HepG2 (cell line): ENCODE measurements around the gene SIGLEC7. TPM values are rescaled to one million over a fixed set of nuclear protein-coding genes. Genes with fewer than 3 reads are reported as not detected.

ENCODE experiments used
- ATAC-seq: fragments of 200-7000 bp; cut with Tn5 transposase; 3 replicates; pipeline ENCODE4 v1.9.1; 2020; ENCODE audit warnings: mild to moderate bottlenecking, moderate library complexity
- BruUV-seq: library from RNA; stranded (reverse); fragments of 400-500 nt; replicated peaks from 2 replicates; lab custom pipeline; 2021; lab: Mats Ljungman, UMichigan
- CTCF ChIA-PET: fragments of 300-600 bp; formaldehyde crosslinking; extraction: SDS; loops from one replicate; lab custom pipeline; 2021; ENCODE audit warnings: low total read pairs, inconsistent platforms, low intra/inter-chr PET ratio; lab: Yijun Ruan, JAX
- POLR2A ChIA-PET: fragments of 350-600 bp; sonication (Branson Sonifier 250); formaldehyde crosslinking; loops from one replicate; lab custom pipeline; 2020; ENCODE audit warnings: antibody characterized with exemption, inconsistent platforms; lab: Yijun Ruan, JAX
- DNase-seq: peaks from one replicate; pipeline ENCODE4 v3.0.0-alpha.2; 2015; ENCODE audit warnings: low spot score
- FAIRE-seq: peaks from 3 replicates; lab custom pipeline; 2011; peaks lifted over from hg19 to GRCh38; lab: Jason Lieb, UNC
- H2AFZ ChIP-seq: one replicate; pipeline ENCODE4 v1.6.1; 2011; ENCODE audit warnings: low read length, inconsistent platforms
- H3K27ac ChIP-seq: fragments of 300-600 bp; 3 replicates; pipeline ENCODE4 v1.8.0; 2011; ENCODE audit warnings: mixed run types, mild to moderate bottlenecking, mixed read lengths, low read length, inconsistent platforms; ENCODE audit not compliant: insufficient read depth; ENCODE audit errors: extremely low read length
- H3K27me3 ChIP-seq, 2 experiments: fragments of 200-600 bp in 1 of 2; 2 replicates in 1 of 2; 3 replicates in 1 of 2; pipeline versions ENCODE4 v1.6.0 to v1.8.0; 2011; ENCODE audit warnings: low read length in 2 of 2, mild to moderate bottlenecking in 2 of 2, moderate library complexity in 2 of 2, inconsistent platforms in 1 of 2; ENCODE audit not compliant: insufficient read depth in 2 of 2, control insufficient read depth in 1 of 2
- H3K36me3 ChIP-seq, 2 experiments: fragments of 200-600 bp in 1 of 2; replicated peaks in 1 of 2; 2 replicates in 1 of 2; 3 replicates in 1 of 2; pipeline versions ENCODE4 v1.5.1 to v1.8.0; 2011; ENCODE audit warnings: low read length in 2 of 2, inconsistent platforms in 1 of 2; ENCODE audit not compliant: insufficient read depth in 2 of 2, control insufficient read depth in 1 of 2
- H3K4me1 ChIP-seq: 2 replicates; pipeline ENCODE4 v1.5.1; 2012; ENCODE audit warnings: low read length, inconsistent platforms; ENCODE audit not compliant: insufficient read depth
- H3K4me2 ChIP-seq: 2 replicates; pipeline ENCODE4 v1.6.0; 2011; ENCODE audit warnings: low read depth, low read length, inconsistent platforms
- H3K4me3 ChIP-seq, 3 experiments: fragments of 200-600 bp in 1 of 3; sonication (generic), shearing (Covaris generic) in 1 of 3; replicated peaks in 1 of 3; 2 replicates each; pipeline ENCODE4 v1.5.1; 2011 to 2016; ENCODE audit warnings: low read length in 3 of 3, inconsistent platforms in 2 of 3, low read depth in 2 of 3, mild to moderate bottlenecking in 2 of 3, control low read depth in 1 of 3, mixed read lengths in 1 of 3; ENCODE audit not compliant: insufficient read depth in 1 of 3
- H3K79me2 ChIP-seq: one replicate; pipeline ENCODE4 v1.6.1; 2011; ENCODE audit warnings: low read length, inconsistent platforms; ENCODE audit not compliant: insufficient read depth
- H3K9ac ChIP-seq: 2 replicates; pipeline ENCODE4 v1.6.0; 2011; ENCODE audit warnings: mild to moderate bottlenecking, low read depth, low read length, inconsistent platforms; ENCODE audit not compliant: insufficient read depth
- H3K9me3 ChIP-seq: 2 replicates; pipeline ENCODE4 v1.5.1; 2012; ENCODE audit warnings: mild to moderate bottlenecking, low read length
- H4K20me1 ChIP-seq: 2 replicates; pipeline ENCODE4 v1.6.0; 2011; ENCODE audit warnings: inconsistent platforms, mild to moderate bottlenecking, low read length, moderate library complexity; ENCODE audit not compliant: insufficient read depth
- EHMT2 ChIP-seq: fragments of 200-600 bp; sonication (generic); IDR thresholded peaks from 2 replicates; pipeline ENCODE4 v1.7.0; 2017; ENCODE audit warnings: antibody characterized with exemption, low read depth, low read length, borderline replicate concordance
- HNRNPK ChIP-seq: fragments of 200-400 bp; formaldehyde crosslinking; IDR thresholded peaks from 2 replicates; pipeline ENCODE4 v1.6.1; 2018; ENCODE audit warnings: low read length, low read depth, moderate library complexity, mild to moderate bottlenecking; ENCODE audit not compliant: poor library complexity, severe bottlenecking
- IRX3 ChIP-seq: sonication (generic); formaldehyde crosslinking; IDR thresholded peaks from 2 replicates; pipeline ENCODE4 v1.8.1; 2023; ENCODE audit warnings: mild to moderate bottlenecking, low read depth, missing genetic modification reagents, borderline replicate concordance
- ZNF260 ChIP-seq: sonication (generic); formaldehyde crosslinking; IDR thresholded peaks from 2 replicates; pipeline ENCODE4 v1.4.0; 2020; ENCODE audit warnings: missing genetic modification reagents, low read depth, mild to moderate bottlenecking, borderline replicate concordance
- ZNF30 ChIP-seq: sonication (generic); formaldehyde crosslinking; IDR thresholded peaks from 2 replicates; pipeline ENCODE4 v1.5.0; 2020; ENCODE audit warnings: mild to moderate bottlenecking, missing genetic modification reagents
- ZNF788 ChIP-seq: sonication (generic); formaldehyde crosslinking; IDR thresholded peaks from 2 replicates; pipeline ENCODE4 v1.5.0; 2020; ENCODE audit warnings: mild to moderate bottlenecking, missing genetic modification reagents, borderline replicate concordance
- WGBS: methylation state at CpG from one replicate; pipeline ENCODE4 v1.1.6; 2017; ENCODE audit warnings: low lambda C conversion rate; 5-methylcytosine and 5-hydroxymethylcytosine counted together
- in situ Hi-C: cut with HindIII; loops from 2 replicates; pipeline ENCODE4 v1.10.0; 2017; ENCODE audit warnings: low pct_unique_long_range_greater_than_20kb; ENCODE audit not compliant: extremely low pct_ligation_motif_present
- intact Hi-C: fragments of 100-400 bp; cut with micrococcal nuclease; formaldehyde crosslinking; loops from one replicate; pipeline ENCODE4 v1.10.0; 2022; ENCODE audit not compliant: unreplicated experiment
- polyA plus RNA-seq, 8 experiments: library from polyadenylated mRNA; depleted of rRNA in 3 of 8; stranded (reverse) in 7 of 8; unstranded in 1 of 8; fragments of >200 nt; fragmentation: Illumina TruSeq in 4 of 8; extraction: Trizol in 4 of 8; gene quantifications; 2 replicates each; pipeline versions ENCODE4 v1.2.1 to v1.2.3, GENCODE V29; 2011 to 2016; ENCODE audit warnings: low read depth in 4 of 8, missing spikeins in 1 of 8, mixed read lengths in 1 of 8; ENCODE audit not compliant: insufficient read depth in 1 of 8
- total RNA-seq, 5 experiments: library from RNA; depleted of rRNA; stranded (reverse); fragments of >200 nt; fragmentation: Illumina TruSeq; extraction: Trizol; gene quantifications; 2 replicates each; pipeline ENCODE4 v1.2.3, GENCODE V29; 2016; ENCODE audit warnings: low read depth in 1 of 5
- TF ChIP-seq, protein P1 (sequence below): sonication (generic); formaldehyde crosslinking; IDR thresholded peaks from 2 replicates; pipeline ENCODE4 v1.5.0; 2020; ENCODE audit warnings: missing genetic modification reagents, mild to moderate bottlenecking, borderline replicate concordance

SIGLEC7 gene
- total and polyA plus RNA-seq, 2 of the 13 experiments (the other 11 are each of a cell fraction or from before 2014, with no cell fraction given): not detected

DNA sequence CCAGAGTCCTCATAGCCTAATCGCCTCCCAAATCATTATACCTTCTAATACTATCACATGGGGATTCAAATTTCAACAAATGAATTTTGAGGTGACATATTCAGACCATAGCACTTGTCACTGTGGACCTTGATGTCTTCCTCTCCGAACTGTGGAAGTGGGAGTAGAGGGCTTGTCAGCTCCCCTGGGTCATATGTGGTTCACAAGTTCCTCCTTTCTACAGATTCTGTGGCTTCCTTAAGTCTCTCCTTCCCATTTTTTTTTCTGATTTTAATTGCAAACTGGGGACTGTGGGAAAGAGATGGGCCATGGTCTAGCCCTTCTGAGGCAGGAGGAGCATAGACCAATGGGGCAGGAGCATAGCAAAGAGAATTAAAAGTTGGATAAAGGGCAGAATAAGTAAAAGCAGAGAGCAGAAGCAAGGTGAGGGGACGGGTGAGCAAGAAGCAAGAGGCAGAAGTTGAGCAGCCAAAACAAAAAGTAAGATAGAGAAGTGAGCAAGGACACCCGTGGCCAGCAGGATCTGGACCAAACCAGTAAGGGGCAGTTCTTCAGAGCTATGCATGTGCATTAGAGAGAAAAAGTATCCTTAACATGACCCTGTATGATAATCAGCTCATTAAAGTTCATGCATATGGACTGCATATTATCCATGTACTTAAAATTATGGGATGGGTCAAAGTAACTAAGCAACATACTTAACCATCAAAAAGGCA is 2.6 kb upstream of the SIGLEC7 start:
- in situ Hi-C loops (no loop called here), intact Hi-C loops (no loop called here)
- H4K20me1 ChIP-seq: no peaks in the 10 kb centered on the region
- no peaks in the 10 kb centered on the region for H3K79me2 ChIP-seq
- TF ChIP-seq ZNF260 (CRISPR knock-in tag) (no peak), HNRNPK (no peak), ZNF30 (no peak), ZNF788 (CRISPR knock-in tag) (no peak), IRX3 (CRISPR knock-in tag) (no peak), EHMT2 (no peak)
- TF ChIP-seq, protein P1, sequence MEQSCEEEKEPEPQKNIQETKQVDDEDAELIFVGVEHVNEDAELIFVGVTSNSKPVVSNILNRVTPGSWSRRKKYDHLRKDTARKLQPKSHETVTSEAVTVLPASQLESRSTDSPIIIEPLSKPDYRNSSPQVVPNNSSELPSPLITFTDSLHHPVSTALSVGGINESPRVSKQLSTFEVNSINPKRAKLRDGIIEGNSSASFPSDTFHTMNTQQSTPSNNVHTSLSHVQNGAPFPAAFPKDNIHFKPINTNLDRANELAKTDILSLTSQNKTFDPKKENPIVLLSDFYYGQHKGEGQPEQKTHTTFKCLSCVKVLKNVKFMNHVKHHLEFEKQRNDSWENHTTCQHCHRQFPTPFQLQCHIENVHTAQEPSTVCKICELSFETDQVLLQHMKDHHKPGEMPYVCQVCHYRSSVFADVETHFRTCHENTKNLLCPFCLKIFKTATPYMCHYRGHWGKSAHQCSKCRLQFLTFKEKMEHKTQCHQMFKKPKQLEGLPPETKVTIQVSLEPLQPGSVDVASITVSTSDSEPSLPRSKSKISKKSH: no peak
- FAIRE-seq (no peak), DNase-seq (no peak), ATAC-seq (no peak)
- no peak overlapping the region for H2AFZ ChIP-seq
- H3K27me3 ChIP-seq: peaks cover 4 to 62% of the 10 kb centered on the region in 2 experiments; a peak in 4 of 5 replicates
- no peaks in the 10 kb centered on the region for H3K4me1 ChIP-seq
- WGBS: 0% methylated on average over 4 of the region's 4 CpGs
- ChIA-PET CTCF (no interaction called here), POLR2A (no interaction called here)
- no TSS peak for BruUV-seq
- no peak overlapping the region for H3K27ac ChIP-seq
- H3K4me2 ChIP-seq: no peak overlapping the region
- H3K4me3 ChIP-seq: no peak overlapping the region
- no peaks in the 10 kb centered on the region for H3K9me3 ChIP-seq
- H3K36me3 ChIP-seq: no peaks in the 10 kb centered on the region
- no peak overlapping the region for H3K9ac ChIP-seq
